Measurements from ENCODE around the gene FRG2B.
"Not testable (repeated sequence)": the region's sequence is repeated elsewhere in the genome, so short reads cannot be mapped to it uniquely, and the experiment has no call there.

The FRG2B gene

DNA sequence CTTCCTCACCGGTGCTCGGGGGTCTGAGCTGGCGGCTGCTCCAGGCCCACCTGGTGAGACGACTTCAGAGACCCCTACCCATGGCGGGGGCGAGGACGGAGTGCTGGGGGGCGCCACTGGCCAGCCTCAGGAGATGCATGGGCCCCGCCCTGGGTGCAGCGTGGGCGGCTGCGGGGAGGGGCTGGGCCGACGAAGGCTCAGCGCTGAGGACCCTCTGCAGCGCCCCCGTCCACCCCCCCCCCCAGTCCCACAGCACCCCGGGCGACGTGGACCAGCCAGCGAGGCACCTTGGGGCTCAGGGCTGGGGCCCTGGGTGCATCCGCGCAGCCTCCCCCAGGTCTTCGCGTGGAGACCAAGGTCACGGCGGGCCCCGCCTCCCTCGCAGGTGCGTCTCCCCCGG lies 49.6 kb downstream of the FRG2B start:
- H3K4me3 ChIP-seq (ENCODE audit: low read length); H3K9ac ChIP-seq (ENCODE audit: low read length); H3K4me1 ChIP-seq (ENCODE audit: control insufficient read depth, insufficient read depth, low read length); H3K36me3 ChIP-seq (ENCODE audit: control insufficient read depth, insufficient read depth, low read length); H3K27ac ChIP-seq (ENCODE audit: low read depth, low read length); H3K27me3 ChIP-seq (ENCODE audit: control insufficient read depth, insufficient read depth, low read length): not testable (repeated sequence)
